Measurements from ENCODE around the gene SYNM.

DNA sequence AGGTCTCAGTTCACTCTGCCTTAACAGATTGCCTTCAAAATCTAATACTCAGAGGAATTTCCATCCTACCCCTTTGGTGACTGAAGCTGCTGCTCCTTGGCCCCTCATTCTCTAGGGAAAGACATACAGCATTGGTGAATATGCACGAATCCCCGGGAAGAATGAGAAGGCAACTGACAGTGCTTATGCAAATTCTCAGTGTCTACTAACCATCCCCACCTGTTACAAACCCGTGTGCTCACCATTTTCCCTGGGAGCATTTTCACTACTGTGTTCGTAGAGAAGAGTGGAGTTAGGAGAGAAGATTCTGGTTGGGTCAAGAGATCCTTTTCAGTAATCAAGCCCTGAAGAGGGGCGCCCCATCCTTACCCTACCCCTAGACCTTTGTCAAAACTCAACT, 37.7 kb downstream of the SYNM start:
- TF ChIP-seq, protein P1, sequence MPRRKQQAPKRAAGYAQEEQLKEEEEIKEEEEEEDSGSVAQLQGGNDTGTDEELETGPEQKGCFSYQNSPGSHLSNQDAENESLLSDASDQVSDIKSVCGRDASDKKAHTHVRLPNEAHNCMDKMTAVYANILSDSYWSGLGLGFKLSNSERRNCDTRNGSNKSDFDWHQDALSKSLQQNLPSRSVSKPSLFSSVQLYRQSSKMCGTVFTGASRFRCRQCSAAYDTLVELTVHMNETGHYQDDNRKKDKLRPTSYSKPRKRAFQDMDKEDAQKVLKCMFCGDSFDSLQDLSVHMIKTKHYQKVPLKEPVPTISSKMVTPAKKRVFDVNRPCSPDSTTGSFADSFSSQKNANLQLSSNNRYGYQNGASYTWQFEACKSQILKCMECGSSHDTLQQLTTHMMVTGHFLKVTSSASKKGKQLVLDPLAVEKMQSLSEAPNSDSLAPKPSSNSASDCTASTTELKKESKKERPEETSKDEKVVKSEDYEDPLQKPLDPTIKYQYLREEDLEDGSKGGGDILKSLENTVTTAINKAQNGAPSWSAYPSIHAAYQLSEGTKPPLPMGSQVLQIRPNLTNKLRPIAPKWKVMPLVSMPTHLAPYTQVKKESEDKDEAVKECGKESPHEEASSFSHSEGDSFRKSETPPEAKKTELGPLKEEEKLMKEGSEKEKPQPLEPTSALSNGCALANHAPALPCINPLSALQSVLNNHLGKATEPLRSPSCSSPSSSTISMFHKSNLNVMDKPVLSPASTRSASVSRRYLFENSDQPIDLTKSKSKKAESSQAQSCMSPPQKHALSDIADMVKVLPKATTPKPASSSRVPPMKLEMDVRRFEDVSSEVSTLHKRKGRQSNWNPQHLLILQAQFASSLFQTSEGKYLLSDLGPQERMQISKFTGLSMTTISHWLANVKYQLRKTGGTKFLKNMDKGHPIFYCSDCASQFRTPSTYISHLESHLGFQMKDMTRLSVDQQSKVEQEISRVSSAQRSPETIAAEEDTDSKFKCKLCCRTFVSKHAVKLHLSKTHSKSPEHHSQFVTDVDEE (CRISPR knock-in tag; IDR thresholded peaks at IDR 0.05): no peak
- no peak for TF ChIP-seq ZFP30 (CRISPR knock-in tag; IDR thresholded peaks at IDR 0.05)
- TF ChIP-seq, protein P2, sequence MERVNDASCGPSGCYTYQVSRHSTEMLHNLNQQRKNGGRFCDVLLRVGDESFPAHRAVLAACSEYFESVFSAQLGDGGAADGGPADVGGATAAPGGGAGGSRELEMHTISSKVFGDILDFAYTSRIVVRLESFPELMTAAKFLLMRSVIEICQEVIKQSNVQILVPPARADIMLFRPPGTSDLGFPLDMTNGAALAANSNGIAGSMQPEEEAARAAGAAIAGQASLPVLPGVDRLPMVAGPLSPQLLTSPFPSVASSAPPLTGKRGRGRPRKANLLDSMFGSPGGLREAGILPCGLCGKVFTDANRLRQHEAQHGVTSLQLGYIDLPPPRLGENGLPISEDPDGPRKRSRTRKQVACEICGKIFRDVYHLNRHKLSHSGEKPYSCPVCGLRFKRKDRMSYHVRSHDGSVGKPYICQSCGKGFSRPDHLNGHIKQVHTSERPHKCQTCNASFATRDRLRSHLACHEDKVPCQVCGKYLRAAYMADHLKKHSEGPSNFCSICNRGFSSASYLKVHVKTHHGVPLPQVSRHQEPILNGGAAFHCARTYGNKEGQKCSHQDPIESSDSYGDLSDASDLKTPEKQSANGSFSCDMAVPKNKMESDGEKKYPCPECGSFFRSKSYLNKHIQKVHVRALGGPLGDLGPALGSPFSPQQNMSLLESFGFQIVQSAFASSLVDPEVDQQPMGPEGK (CRISPR knock-in tag; IDR thresholded peaks at IDR 0.05; ENCODE audit: borderline replicate concordance): no peak
- no peak for TF ChIP-seq ESRRG (CRISPR knock-in tag; IDR thresholded peaks at IDR 0.05)
- TF ChIP-seq ZNF70 (CRISPR knock-in tag; IDR thresholded peaks at IDR 0.05): no peak
- TF ChIP-seq ARNTL (CRISPR knock-in tag; IDR thresholded peaks at IDR 0.05; ENCODE audit: borderline replicate concordance, low read depth): no peak
- TF ChIP-seq ZFP3 (CRISPR knock-in tag; IDR thresholded peaks at IDR 0.05): no peak

Data from SK-N-SH treated with all-trans-retinoic acid at 6 μM for 48 hours (cell line).